ENCODE data around the gene MRPL1. TPM values are rescaled to one million over a fixed set of nuclear protein-coding genes. Genes with fewer than 3 reads are reported as not detected.

Gene MRPL1
- total RNA-seq, 1 donor from 2014 or later = 26.1 TPM

DNA sequence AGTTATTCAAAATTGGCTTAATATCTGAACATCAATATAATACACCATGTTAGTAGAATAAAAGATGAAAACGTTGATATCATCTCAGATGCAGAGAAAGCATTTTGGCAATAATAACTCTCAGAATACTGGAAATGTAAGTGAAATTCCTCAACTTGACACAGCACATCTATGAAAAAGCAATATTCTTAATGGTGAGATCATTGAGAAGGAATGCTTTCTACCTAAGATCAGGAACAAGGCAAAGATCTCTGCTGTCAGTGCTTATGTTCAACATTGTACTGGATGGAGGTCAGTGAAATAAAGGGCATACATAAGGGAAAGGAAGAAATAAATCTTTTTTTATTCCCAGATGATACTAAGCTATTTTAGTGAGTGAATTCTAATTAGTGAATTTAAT lies 40.6 kb downstream of the MRPL1 start:
- no peak overlapping the region for H3K27ac Mint-ChIP-seq (ENCODE audit: unreplicated experiment)
- DNase-seq (ENCODE audit: low spot score) = no peak

DNA sequence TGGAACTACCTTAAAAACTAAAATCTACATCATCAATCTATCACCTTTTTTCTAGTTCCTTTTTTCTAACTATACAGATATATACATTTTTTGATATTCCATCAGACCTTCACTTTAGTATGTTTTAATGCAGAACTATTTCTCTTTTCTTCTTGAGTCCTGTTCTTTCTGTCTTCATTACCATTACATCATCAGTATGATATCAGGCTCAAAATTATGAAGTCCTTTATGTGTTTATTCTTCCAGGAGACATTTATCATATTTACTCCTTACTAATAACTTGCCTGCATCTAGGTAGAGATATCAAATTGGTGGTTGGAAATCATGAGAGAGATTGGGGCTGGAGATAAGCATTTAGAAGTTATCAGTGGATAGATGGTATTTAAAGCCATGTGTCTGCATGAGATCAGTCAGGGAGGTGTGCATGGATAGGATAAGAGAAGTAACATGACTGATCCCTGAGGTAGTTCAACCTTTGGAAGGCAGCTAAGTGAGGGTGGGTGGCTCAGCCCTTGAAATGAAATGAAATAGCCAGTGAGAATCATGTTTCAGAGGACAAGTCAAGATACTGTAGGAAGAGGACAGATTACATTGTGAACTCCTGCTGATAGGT lies 43.1 kb downstream of the MRPL1 start:
- H3K4me3 Mint-ChIP-seq (ENCODE audit: unreplicated experiment) = no peak overlapping the region
- peaks cover 2% of the 10 kb centered on the region for H3K36me3 Mint-ChIP-seq (ENCODE audit: low read depth)
- no peaks in the 10 kb centered on the region for H3K9me3 Mint-ChIP-seq (ENCODE audit: low read depth)
- no peaks in the 10 kb centered on the region for H3K4me1 Mint-ChIP-seq (ENCODE audit: low read depth)
- H3K27ac Mint-ChIP-seq (ENCODE audit: unreplicated experiment) = no peak overlapping the region
- TF ChIP-seq, protein P1, sequence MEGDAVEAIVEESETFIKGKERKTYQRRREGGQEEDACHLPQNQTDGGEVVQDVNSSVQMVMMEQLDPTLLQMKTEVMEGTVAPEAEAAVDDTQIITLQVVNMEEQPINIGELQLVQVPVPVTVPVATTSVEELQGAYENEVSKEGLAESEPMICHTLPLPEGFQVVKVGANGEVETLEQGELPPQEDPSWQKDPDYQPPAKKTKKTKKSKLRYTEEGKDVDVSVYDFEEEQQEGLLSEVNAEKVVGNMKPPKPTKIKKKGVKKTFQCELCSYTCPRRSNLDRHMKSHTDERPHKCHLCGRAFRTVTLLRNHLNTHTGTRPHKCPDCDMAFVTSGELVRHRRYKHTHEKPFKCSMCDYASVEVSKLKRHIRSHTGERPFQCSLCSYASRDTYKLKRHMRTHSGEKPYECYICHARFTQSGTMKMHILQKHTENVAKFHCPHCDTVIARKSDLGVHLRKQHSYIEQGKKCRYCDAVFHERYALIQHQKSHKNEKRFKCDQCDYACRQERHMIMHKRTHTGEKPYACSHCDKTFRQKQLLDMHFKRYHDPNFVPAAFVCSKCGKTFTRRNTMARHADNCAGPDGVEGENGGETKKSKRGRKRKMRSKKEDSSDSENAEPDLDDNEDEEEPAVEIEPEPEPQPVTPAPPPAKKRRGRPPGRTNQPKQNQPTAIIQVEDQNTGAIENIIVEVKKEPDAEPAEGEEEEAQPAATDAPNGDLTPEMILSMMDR (IDR thresholded peaks at IDR 0.05) = no peak
- no peaks in the 10 kb centered on the region for H3K27me3 Mint-ChIP-seq (ENCODE audit: low read depth)
- no peak for DNase-seq (ENCODE audit: low spot score)

More for the DNA sequence above, 40.6 kb downstream of the MRPL1 start:
- Mint-ChIP-seq H3K27me3 (ENCODE audit: low read depth) (no peaks in the 10 kb centered on the region), H3K4me1 (ENCODE audit: low read depth) (peaks cover 5% of the 10 kb centered on the region), H3K4me3 (ENCODE audit: unreplicated experiment) (no peak overlapping the region), H3K9me3 (ENCODE audit: low read depth) (no peaks in the 10 kb centered on the region), H3K36me3 (ENCODE audit: low read depth) (peaks cover 2% of the 10 kb centered on the region)
- TF ChIP-seq, protein P1 (IDR thresholded peaks at IDR 0.05) = no peak

DNA sequence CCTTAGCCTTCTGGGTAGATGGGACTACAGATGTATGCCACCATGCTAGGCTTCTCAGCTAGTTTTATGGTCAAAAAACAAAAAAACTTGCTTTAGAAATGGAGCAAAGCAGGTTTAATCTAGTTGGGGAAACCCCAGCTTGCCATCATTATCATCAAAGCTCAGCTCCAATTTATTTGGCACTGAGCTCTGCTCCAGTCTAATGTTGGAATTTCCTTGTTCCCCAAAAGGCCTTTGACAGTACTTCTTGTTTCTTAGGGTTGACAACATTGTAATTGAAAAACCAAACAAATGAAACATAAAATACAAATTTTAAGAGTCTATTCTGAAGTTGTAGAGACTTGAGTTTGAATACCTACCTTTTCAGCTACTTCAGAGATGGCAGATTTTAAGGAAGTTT lies 48.0 kb downstream of the MRPL1 start:
- Mint-ChIP-seq H3K36me3 (ENCODE audit: low read depth) (peaks cover 5% of the 10 kb centered on the region), H3K4me1 (ENCODE audit: low read depth) (no peaks in the 10 kb centered on the region)

DNA sequence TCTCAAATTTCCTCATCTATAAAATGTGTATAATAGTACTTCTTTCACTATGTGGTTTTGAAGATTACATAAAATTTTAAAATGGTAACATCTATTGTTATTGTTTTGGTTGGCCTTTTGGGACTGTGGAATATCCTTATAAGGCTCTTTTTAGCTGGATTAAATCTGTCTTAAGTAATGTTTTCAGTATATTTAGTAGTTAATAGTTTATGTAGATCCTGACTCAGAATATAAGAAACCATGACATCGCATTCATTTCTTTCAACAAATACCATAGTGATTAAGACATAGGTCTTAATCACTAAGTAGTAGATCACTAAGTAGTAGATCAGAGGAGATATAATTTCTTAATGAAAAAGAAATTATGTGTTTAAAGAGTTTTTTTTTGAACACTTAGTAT lies 48.5 kb downstream of the MRPL1 start:
- H3K4me1 Mint-ChIP-seq (ENCODE audit: low read depth) = no peaks in the 10 kb centered on the region
- no peak overlapping the region for H3K27ac Mint-ChIP-seq (ENCODE audit: unreplicated experiment)
- TF ChIP-seq, protein P1 (IDR thresholded peaks at IDR 0.05) = no peak
- peaks cover 15% of the 10 kb centered on the region for H3K9me3 Mint-ChIP-seq (ENCODE audit: low read depth)
- H3K27me3 Mint-ChIP-seq (ENCODE audit: low read depth) = no peaks in the 10 kb centered on the region
- no peak for DNase-seq (ENCODE audit: low spot score)
- no peak overlapping the region for H3K4me3 Mint-ChIP-seq (ENCODE audit: unreplicated experiment)
- peaks cover 5% of the 10 kb centered on the region for H3K36me3 Mint-ChIP-seq (ENCODE audit: low read depth)

More for the DNA sequence above, 48.0 kb downstream of the MRPL1 start:
- DNase-seq (ENCODE audit: low spot score) = no peak
- Mint-ChIP-seq H3K27ac (ENCODE audit: unreplicated experiment) (no peak overlapping the region), H3K27me3 (ENCODE audit: low read depth) (no peaks in the 10 kb centered on the region), H3K4me3 (ENCODE audit: unreplicated experiment) (no peak overlapping the region), H3K9me3 (ENCODE audit: low read depth) (peaks cover 15% of the 10 kb centered on the region)
- TF ChIP-seq, protein P1 (IDR thresholded peaks at IDR 0.05) = no peak

DNA sequence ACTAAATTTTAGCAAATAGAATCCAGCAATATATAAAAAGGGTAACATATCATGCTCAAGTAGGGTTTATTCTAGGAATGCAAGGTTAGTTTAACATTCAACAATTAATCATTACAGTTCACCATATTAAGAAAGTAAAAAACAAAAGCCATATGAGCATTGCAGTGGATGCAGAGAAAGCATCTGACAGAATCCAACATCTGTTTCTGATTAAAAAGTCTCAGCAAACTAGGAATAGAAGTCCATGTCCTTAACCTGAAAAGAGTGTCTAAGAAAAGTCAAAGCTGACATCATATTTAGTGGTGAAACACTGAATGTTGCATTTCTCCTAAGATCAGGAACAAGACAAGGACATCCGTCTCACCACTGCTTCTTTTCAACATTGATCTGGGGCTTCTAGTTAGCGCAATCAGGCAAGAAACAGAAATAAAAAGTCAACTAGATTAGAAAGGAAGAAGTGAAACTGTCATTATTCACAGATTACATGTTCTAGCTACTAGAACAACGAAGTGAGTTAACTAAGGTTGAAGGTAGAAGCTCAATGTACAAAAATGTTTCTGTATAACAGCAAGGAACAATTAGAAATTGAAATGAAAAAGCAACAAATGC lies 49.3 kb downstream of the MRPL1 start:
- Mint-ChIP-seq H3K9me3 (ENCODE audit: low read depth) (peaks cover 15% of the 10 kb centered on the region), H3K4me3 (ENCODE audit: unreplicated experiment) (no peak overlapping the region), H3K36me3 (ENCODE audit: low read depth) (peaks cover 5% of the 10 kb centered on the region), H3K27me3 (ENCODE audit: low read depth) (no peaks in the 10 kb centered on the region), H3K4me1 (ENCODE audit: low read depth) (no peaks in the 10 kb centered on the region), H3K27ac (ENCODE audit: unreplicated experiment) (no peak overlapping the region)
- TF ChIP-seq, protein P1 (IDR thresholded peaks at IDR 0.05) = no peak
- DNase-seq (ENCODE audit: low spot score) = no peak

Data from chondrocyte (in vitro differentiated cells).